Hematopoietic multipotent progenitor cell treated with erythropoietin and hydrocortisone succinate and interleukin-3 and kit ligand, for 17 days (in vitro differentiated cells): ENCODE results near the gene ERAL1.
"Not testable (repeated sequence)": the region's sequence is repeated elsewhere in the genome, so short reads cannot be mapped to it uniquely, and the experiment has no call there.

ENCODE experiments used
- DNase-seq: peaks from one replicate; pipeline ENCODE4 v3.0.0-alpha.2; 2015; ENCODE audit warnings: low spot score

The ERAL1 gene

GRCh38 chr17:28853295-28853694, 1.5 kb upstream of the ERAL1 start:
- DNase-seq: peak; percentile 24

GRCh38 chr17:28855336-28855679, 492 bp downstream of the ERAL1 start:
- DNase-seq: peak; percentile 66

DNA sequence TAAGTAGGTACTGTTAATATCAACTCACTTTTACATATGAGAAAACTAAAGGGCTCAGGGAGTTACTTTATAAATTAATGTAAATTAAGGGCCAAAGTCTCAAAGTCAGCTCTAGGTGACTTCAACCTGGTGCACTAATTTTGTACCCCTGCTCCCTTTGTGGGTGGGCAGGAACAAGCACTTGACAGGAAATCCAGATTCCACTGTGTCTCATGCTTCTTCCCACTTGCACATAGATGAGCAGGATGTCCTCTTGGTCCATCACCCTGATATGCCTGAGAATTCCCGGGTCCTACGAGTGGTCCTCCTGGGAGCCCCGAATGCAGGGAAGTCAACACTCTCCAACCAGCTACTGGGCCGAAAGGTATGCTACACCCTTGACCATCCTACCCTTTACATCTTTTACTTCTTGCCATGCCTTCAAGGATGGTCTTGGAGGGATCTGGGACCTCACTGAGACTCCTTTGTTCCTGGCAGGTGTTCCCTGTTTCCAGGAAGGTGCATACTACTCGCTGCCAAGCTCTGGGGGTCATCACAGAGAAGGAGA, 1.3 kb downstream of the ERAL1 start:
- DNase-seq: peak; percentile 67

GRCh38 chr17:28857905-28858800, 3.3 kb downstream of the ERAL1 start:
- DNase-seq: peak; percentile 79

DNA sequence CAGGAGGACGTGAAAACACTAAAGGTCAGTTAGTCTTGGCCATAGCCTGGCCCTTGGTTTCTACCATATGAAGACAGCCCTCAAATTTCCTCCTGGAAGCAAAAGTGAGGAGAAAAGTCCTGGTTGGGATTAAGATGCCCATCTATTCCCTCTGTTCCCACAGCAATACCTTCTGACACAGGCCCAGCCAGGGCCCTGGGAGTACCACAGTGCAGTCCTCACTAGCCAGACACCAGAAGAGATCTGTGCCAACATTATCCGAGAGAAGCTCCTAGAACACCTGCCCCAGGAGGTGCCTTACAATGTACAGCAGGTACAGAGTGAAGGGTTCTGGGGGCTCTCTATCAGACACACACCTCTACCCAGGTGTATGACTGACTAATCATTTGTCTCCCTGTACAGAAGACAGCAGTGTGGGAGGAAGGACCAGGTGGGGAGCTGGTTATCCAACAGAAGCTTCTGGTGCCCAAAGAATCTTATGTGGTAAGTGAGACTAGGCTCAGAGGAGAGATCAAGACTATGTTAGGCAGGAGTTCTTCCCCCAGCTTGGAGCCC, 4.1 kb downstream of the ERAL1 start:
- peak; percentile 78 for DNase-seq

DNA sequence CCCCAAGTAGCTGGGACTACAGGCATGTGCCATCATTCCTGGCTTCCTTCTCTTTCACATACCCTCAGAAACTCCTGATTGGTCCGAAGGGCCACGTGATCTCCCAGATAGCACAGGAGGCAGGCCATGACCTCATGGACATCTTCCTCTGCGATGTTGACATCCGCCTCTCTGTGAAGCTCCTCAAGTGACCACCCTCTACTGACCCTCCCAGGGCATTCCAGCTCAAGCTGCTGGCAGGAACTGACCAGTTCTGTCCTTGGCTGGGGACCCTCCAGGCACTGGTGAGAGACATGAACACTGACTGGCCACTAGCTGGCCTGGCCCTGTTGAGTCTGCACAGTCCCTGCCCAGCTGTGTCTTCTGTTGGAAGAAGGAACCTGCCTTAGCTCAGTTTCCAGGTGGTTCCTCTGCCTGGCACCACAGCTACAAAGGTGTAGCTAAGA, 5.6 kb downstream of the ERAL1 start:
- DNase-seq: peak; percentile 88

DNA sequence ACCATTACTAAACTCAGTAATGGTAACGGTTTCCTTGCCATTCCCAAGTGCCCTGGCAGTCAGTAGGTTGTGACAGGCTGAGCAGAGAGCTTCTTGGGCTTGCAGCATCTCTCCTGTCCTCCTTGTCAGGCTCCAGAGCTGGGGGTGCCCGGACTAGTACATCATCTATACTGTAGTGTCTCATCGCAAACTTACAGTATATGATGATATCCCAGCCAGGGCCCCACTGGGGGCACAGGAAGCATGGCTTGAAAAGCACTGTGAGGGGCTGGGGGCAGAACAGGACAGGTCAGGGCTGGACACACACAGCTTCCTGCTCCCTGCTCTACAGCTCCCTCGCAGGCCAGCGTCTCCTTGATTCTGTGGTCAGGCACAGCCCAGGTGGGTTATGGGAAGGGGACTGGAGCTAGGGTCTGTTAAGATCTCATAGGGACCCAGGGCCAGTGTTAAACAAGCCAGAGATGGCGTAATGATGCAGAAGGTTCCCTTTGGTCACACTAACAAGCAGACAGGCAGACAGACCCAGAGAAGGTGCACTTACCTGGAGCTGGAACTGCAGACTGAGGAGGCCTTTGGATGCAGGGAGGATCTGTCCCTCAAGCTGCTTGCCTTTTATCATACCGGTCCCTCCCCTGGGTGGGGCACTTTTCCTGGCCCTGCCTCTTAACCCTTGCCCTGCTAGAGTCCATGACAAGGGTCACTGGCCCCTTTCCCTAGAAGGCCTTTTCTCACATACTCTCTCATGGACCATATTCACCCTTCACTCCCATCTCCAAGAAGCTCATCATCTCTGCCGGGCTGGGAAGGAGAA, 6.8 kb downstream of the ERAL1 start:
- peak; percentile 92 for DNase-seq

DNA sequence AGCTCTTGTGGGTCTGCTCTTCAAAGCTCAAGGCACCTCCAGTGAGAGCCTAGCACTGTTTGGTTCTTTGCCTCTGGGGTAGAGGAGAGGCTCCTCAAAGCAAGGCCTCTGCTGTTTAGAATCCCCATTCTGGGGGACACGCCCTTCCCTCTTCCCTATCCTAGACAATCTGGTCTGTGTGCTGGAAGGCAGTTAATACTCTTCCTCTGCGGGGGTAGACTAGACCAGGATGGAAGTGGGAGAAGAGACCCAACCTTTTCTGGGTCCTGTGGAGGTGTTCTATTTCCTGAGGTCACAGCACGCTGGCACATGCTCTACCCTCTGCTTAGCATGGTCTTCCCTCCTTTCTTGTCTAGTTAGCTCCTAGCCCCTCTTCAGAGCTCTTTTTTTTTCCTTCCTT, 7.7 kb downstream of the ERAL1 start:
- DNase-seq: peak; percentile 80

- DNase-seq: peak; percentile 73
These were observed 9.1 kb downstream of the ERAL1 start for GRCh38 chr17:28863953-28864352.

- peak; percentile 94 for DNase-seq
These were observed 10.4 kb downstream of the ERAL1 start for GRCh38 chr17:28864991-28865849.

- DNase-seq: no peak
These were observed 11.3 kb downstream of the ERAL1 start for GRCh38 chr17:28865946-28866752.

- DNase-seq: no peak
These were observed 12.5 kb downstream of the ERAL1 start for GRCh38 chr17:28867276-28867675.

DNA sequence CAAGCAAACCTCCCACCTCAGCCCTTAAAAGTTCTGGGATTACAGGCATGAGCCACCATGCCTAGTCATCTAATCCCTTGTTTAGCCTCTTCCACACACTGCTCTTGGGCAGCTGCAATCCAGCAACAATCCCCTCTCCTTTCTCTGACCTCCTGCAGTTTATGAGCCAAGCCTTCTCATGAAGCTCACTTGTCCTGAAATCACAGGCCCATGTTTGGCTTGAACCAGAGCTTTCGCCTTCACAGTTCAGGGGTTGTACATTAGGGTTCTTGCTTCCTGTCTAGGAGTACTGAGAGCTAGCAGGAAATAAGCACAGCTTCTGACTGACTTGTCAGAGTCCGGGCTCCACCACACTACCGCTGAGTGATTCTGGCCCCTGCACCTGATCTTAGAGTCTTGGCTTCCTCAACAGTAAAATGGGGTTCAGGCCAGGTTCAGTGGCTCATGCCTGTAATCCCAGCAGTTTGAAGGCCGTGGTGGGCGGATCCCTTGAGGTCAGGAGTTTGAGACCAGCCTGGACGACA, 16.3 kb downstream of the ERAL1 start:
- DNase-seq: peak; percentile 53

DNA sequence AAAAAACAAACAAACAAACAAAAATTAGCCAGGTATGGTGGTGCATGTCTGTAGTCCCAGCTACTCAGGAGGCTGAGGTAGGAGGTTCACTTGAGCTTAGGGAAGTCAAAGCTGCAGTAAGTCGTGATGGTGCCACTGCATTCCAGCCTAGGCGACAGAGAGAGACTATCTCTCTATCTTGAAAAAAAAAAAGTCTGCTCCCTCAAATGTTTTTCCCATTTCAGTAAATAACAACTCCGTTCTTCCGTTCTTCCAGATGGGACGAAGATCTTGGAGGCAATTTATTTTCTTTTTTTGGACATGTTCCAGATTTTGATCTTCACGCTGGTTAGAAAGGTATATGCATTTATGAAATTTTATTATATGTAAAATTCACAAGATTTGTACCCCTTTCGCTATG, 19.0 kb downstream of the ERAL1 start:
- DNase-seq: peak; percentile 65

DNA sequence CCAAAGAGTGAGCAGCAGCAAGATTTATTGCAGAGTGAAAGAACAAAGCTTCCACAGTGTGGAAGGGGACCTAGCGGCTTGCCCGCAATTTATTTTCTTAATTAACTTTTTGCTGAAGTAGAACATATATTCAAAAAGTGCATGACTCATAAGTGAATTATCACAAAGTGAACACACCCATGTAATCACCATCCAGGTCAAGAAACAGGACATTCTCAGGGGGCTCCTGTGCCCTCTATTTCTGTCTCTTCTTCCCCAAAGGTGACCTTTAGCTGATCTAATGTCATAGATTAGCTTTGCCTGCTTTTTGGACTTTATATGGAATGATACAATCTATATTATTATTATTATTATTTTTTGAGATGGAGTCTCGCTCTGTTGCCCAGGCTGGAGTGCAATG, 19.9 kb downstream of the ERAL1 start:
- peak; percentile 57 for DNase-seq

DNA sequence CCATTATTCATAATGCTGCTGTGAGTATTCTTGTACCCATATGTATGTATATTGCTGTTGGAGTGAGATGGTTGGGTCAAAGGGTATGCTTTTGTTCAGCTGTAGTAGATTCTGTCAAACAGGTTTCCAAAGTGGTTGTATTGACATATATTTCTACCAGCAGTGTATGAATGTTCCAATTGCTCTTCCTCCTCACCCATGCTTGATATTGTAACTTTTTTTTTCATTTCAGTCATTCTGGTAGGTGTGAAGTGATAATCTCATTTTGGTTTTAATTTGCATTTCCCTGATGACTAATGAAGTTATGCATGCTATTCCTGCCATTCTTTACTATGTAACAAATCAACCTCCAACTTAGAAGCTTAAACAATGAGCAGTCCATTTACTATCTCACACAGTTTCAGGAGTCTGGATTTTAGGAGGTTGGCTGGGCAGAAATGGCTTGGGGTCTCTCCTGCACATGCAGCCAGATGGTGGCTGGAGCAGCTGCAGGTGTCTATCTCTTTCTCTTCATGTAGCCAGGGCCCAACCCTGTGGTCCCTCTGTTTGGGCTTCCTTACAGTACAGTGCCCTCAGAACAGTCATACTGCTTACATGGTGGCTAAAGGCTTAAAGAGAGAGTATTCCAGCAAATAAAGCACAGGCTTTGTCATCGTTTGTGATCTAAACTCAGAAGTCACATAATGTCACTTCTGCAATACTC, 21.2 kb downstream of the ERAL1 start:
- peak; percentile 52 for DNase-seq

- DNase-seq: not testable (repeated sequence)
These were observed 22.4 kb downstream of the ERAL1 start for GRCh38 chr17:28877150-28877711.

GRCh38 chr17:28878158-28878910, 23.5 kb downstream of the ERAL1 start:
- DNase-seq: peak; percentile 35

DNA sequence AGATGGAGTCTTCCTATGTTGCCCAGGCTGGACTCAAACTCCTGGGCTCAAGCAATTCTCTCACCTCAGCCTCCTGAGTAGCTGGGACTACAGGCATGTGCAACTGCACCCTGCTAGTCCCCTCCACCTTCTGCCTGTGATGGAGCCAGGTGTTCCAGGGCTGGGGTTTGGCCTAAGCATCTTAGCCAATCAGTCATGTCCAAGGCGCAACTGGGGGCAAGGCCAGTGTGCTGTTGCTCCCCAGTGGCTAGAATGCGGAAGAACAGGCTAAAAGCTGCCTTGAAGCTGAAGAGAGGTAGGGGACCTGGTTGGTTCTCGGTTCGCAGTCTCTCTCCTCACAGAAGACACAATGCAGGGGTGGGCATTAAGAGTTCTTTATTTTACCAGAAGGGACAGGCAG, 24.2 kb downstream of the ERAL1 start:
- peak; percentile 87 for DNase-seq
